Measurements from ENCODE around the gene NCAM2.
"Not testable (repeated sequence)": the region's sequence is repeated elsewhere in the genome, so short reads cannot be mapped to it uniquely, and the experiment has no call there.

The NCAM2 gene

DNA sequence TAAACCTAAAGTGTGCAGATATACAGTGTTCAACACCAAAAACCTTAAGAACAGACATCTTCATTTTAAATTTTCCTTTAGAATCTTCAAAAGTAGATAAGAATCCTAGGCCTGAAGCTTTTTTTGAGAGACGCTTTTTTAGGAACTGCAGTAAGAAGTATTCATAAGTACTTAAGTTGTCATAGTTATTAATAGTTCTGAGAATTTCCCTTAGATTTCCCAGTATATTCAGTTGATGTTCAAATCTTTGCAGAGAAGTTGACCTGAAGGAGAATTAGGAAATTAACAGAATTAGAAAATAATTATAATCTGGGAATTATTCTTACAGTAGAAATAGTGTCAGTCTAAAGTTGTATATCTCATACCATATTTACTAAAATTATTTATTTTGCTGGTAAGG, 150.3 kb downstream of the NCAM2 start:
- no peak for TF ChIP-seq SUZ12 (IDR thresholded peaks at IDR 0.05)
- TF ChIP-seq ELF4 (IDR thresholded peaks at IDR 0.05) = no peak
- TF ChIP-seq FOXA1 (IDR thresholded peaks at IDR 0.05) = no peak
- no peak for TF ChIP-seq FOXM1 (IDR thresholded peaks at IDR 0.05; ENCODE audit: borderline replicate concordance)
- no peak for TF ChIP-seq ZNF384 (IDR thresholded peaks at IDR 0.05)
- no peak for TF ChIP-seq CTBP1 (IDR thresholded peaks at IDR 0.05; ENCODE audit: borderline replicate concordance)
- no peak for TF ChIP-seq NFRKB (IDR thresholded peaks at IDR 0.05)

GRCh38 chr21:21149445-21149844, 151.2 kb downstream of the NCAM2 start:
- CTCF ChIA-PET, POLR2A ChIA-PET: not testable (repeated sequence)

More for the DNA sequence above, 150.3 kb downstream of the NCAM2 start:
- ChIA-PET CTCF (no interaction called here), POLR2A (no interaction called here)
- no peak for DNase-seq (ENCODE audit: extremely low spot score)

DNA sequence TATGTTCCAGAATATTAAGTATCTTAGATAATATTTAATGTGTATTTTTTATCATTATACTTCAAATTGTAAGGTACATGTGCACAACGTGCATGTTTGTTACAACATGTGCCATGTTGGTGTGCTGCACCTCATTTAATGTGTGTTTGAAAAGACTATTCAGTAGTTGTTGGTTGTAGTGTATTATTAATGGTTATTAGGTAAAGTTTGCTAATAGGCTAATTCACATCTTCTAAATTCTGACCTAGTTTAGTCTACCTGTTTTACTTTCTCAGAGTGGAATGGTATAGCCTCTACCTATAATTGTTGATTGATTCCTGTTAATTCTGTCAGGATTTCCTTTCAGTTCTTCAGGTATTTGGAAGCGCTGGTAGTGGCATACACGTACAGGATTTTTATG, 153.0 kb downstream of the NCAM2 start:
- TF ChIP-seq L3MBTL2 (conservative IDR thresholded peaks at IDR 0.05) (no peak), SUZ12 (IDR thresholded peaks at IDR 0.05) (no peak), ELF4 (IDR thresholded peaks at IDR 0.05) (no peak), BHLHE40 (IDR thresholded peaks at IDR 0.05; ENCODE audit: borderline replicate concordance) (no peak), FOXA1 (IDR thresholded peaks at IDR 0.05) (no peak), ARNT (IDR thresholded peaks at IDR 0.05) (no peak), LEF1 (IDR thresholded peaks at IDR 0.05; ENCODE audit: borderline replicate concordance) (no peak), HDGF (IDR thresholded peaks at IDR 0.05; ENCODE audit: borderline replicate concordance) (no peak), SP1 (IDR thresholded peaks at IDR 0.05) (no peak), FOXK2 (IDR thresholded peaks at IDR 0.05) (no peak), CTBP1 (IDR thresholded peaks at IDR 0.05; ENCODE audit: borderline replicate concordance) (no peak), FOXM1 (IDR thresholded peaks at IDR 0.05; ENCODE audit: borderline replicate concordance) (no peak), NFRKB (IDR thresholded peaks at IDR 0.05) (no peak)
- DNase-seq (ENCODE audit: extremely low spot score) = no peak
- POLR2A ChIA-PET = no interaction called here
- CTCF ChIA-PET = no interaction called here

More at GRCh38 chr21:21149445-21149844, 151.2 kb downstream of the NCAM2 start:
- not testable (repeated sequence) for DNase-seq (ENCODE audit: extremely low spot score)

DNA sequence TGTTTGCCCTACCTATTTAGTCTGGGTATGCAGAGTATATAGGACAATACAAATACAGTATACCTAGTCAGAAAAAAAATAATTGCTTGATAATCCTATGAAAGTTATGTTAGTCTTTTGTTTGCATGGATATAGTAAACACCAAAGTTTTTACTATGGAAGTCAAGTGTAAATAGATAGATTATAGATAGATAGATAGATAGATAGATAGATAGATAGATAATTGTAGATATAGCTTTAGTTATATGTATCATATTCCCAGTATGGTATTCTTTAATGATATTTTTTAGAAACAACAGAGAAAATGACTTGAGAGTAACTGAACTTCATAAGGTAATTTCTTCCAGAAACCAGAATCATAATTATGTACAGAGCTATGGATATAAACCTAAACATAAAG, 158.2 kb downstream of the NCAM2 start:
- ChIA-PET CTCF (no interaction called here), POLR2A (no interaction called here)
- no peak for DNase-seq (ENCODE audit: extremely low spot score)
- TF ChIP-seq SP1 (IDR thresholded peaks at IDR 0.05) = no peak
- TF ChIP-seq HDGF (IDR thresholded peaks at IDR 0.05; ENCODE audit: borderline replicate concordance) = no peak
- no peak for TF ChIP-seq FOXM1 (IDR thresholded peaks at IDR 0.05; ENCODE audit: borderline replicate concordance)
- no peak for TF ChIP-seq TARDBP (IDR thresholded peaks at IDR 0.05)
- TF ChIP-seq FOXK2 (IDR thresholded peaks at IDR 0.05) = no peak
- no peak for TF ChIP-seq ZNF384 (IDR thresholded peaks at IDR 0.05)
- no peak for TF ChIP-seq CTBP1 (IDR thresholded peaks at IDR 0.05; ENCODE audit: borderline replicate concordance)
- TF ChIP-seq NFRKB (IDR thresholded peaks at IDR 0.05) = no peak
- TF ChIP-seq BHLHE40 (IDR thresholded peaks at IDR 0.05; ENCODE audit: borderline replicate concordance) = no peak

DNA sequence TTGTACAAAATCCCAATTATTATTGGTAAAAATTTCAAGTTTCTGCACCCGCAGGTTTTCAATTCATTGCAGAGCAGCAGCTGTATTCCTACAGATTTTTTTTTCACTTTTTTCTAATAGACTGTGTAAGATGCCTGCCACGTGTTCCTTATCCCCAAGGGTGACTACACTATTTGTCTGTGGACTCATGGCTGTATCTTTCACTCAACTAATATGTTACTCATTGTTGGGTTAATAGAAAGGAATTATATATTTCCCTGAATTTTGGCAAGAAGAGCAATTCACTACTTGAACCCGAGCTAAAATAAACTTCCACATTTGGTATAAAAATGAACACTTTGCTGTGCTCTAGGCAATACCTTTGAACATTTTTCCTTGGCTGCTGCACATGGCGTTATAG, 158.7 kb downstream of the NCAM2 start:
- ChIA-PET CTCF (no interaction called here), POLR2A (no interaction called here)

DNA sequence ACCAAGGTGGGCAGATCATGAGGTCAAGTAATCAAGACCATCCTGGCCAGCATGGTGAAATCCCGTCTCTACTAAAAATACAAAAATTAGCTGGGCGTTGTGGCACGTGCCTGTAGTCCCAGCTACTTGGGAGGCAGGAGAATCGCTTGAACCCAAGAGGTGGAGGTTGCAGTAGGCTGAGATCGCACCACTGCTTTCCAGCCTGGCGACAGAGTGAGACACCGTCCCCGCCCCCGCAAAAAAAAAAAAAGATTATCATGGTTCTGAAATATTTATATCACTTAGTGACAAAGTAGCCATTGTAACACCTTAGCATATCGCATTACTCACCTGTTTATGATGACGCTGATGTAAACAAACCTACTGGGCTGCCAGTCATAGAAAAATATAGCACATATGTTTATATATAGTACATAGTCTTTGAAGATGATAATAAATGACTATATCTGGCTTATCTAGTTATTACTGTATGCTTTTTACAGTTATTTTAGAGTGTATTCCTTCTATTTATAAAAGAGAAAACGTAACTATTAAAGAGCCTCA, 160.2 kb downstream of the NCAM2 start:
- ChIA-PET POLR2A (no interaction called here), CTCF (no interaction called here)
- no peak for DNase-seq (ENCODE audit: extremely low spot score)
- TF ChIP-seq LEF1 (IDR thresholded peaks at IDR 0.05; ENCODE audit: borderline replicate concordance) = no peak
- TF ChIP-seq SUZ12 (IDR thresholded peaks at IDR 0.05) = no peak
- no peak for TF ChIP-seq PKNOX1 (IDR thresholded peaks at IDR 0.05)
- no peak for TF ChIP-seq FOXM1 (IDR thresholded peaks at IDR 0.05; ENCODE audit: borderline replicate concordance)
- no peak for TF ChIP-seq CTBP1 (IDR thresholded peaks at IDR 0.05; ENCODE audit: borderline replicate concordance)
- TF ChIP-seq HDGF (IDR thresholded peaks at IDR 0.05; ENCODE audit: borderline replicate concordance) = no peak
- no peak for TF ChIP-seq TARDBP (IDR thresholded peaks at IDR 0.05)
- no peak for TF ChIP-seq FOXA1 (IDR thresholded peaks at IDR 0.05)
- TF ChIP-seq L3MBTL2 (conservative IDR thresholded peaks at IDR 0.05) = no peak
- no peak for TF ChIP-seq NFRKB (IDR thresholded peaks at IDR 0.05)
- no peak for TF ChIP-seq ZNF384 (IDR thresholded peaks at IDR 0.05)
- TF ChIP-seq ARNT (IDR thresholded peaks at IDR 0.05) = no peak
- no peak for TF ChIP-seq ELF4 (IDR thresholded peaks at IDR 0.05)
- TF ChIP-seq SP1 (IDR thresholded peaks at IDR 0.05) = no peak
- no peak for TF ChIP-seq BHLHE40 (IDR thresholded peaks at IDR 0.05; ENCODE audit: borderline replicate concordance)
- no peak for TF ChIP-seq FOXK2 (IDR thresholded peaks at IDR 0.05)

More for the DNA sequence above, 158.7 kb downstream of the NCAM2 start:
- TF ChIP-seq ELF4 (IDR thresholded peaks at IDR 0.05) = no peak
- no peak for DNase-seq (ENCODE audit: extremely low spot score)

- POLR2A ChIA-PET = no interaction called here
- CTCF ChIA-PET = no interaction called here
- TF ChIP-seq LEF1 (IDR thresholded peaks at IDR 0.05; ENCODE audit: borderline replicate concordance) = no peak
- TF ChIP-seq FOXK2 (IDR thresholded peaks at IDR 0.05) = no peak
- TF ChIP-seq ELF4 (IDR thresholded peaks at IDR 0.05) = no peak
- no peak for TF ChIP-seq SP1 (IDR thresholded peaks at IDR 0.05)
- TF ChIP-seq ZNF384 (IDR thresholded peaks at IDR 0.05) = no peak
- no peak for TF ChIP-seq ARNT (IDR thresholded peaks at IDR 0.05)
- no peak for TF ChIP-seq SUZ12 (IDR thresholded peaks at IDR 0.05)
- no peak for TF ChIP-seq L3MBTL2 (conservative IDR thresholded peaks at IDR 0.05)
- TF ChIP-seq NFRKB (IDR thresholded peaks at IDR 0.05) = no peak
- TF ChIP-seq PKNOX1 (IDR thresholded peaks at IDR 0.05) = no peak
- TF ChIP-seq BHLHE40 (IDR thresholded peaks at IDR 0.05; ENCODE audit: borderline replicate concordance) = no peak
- no peak for TF ChIP-seq CTBP1 (IDR thresholded peaks at IDR 0.05; ENCODE audit: borderline replicate concordance)
- no peak for TF ChIP-seq TARDBP (IDR thresholded peaks at IDR 0.05)
- TF ChIP-seq FOXA1 (IDR thresholded peaks at IDR 0.05) = no peak
- TF ChIP-seq HDGF (IDR thresholded peaks at IDR 0.05; ENCODE audit: borderline replicate concordance) = no peak
- no peak for TF ChIP-seq FOXM1 (IDR thresholded peaks at IDR 0.05; ENCODE audit: borderline replicate concordance)
- DNase-seq (ENCODE audit: extremely low spot score) = no peak
Measured at GRCh38 chr21:21159253-21159899, 161.2 kb downstream of the NCAM2 start.
